Gastrocnemius medialis (tissue), 4 donors: Measurements from ENCODE around the gene IQUB.
A peak's percentile ranks its signal among the peaks of the same experiment; 100 is the strongest.

ENCODE experiments used
- POLR2A ChIP-seq, 2 donors: fragments of 450-650 bp; IDR thresholded peaks; one replicate each; pipeline ENCODE4 v1.6.1; 2017; ENCODE audit warnings: antibody characterized with exemption in 2 of 2, mild to moderate bottlenecking in 2 of 2, moderate library complexity in 2 of 2
- TF ChIP-seq, protein P1 (sequence below), 5 experiments: fragments of 450-650 bp in 3 of 5; fragments of 200-600 bp in 2 of 5; sonication (generic) in 2 of 5; IDR thresholded peaks in 4 of 5; conservative IDR thresholded peaks in 1 of 5; 1 replicate in 4 of 5; 2 replicates in 1 of 5; pipeline ENCODE4 v1.5.1; 2016 to 2019; ENCODE audit warnings: antibody characterized with exemption in 5 of 5, mild to moderate bottlenecking in 3 of 5, moderate library complexity in 3 of 5

DNA sequence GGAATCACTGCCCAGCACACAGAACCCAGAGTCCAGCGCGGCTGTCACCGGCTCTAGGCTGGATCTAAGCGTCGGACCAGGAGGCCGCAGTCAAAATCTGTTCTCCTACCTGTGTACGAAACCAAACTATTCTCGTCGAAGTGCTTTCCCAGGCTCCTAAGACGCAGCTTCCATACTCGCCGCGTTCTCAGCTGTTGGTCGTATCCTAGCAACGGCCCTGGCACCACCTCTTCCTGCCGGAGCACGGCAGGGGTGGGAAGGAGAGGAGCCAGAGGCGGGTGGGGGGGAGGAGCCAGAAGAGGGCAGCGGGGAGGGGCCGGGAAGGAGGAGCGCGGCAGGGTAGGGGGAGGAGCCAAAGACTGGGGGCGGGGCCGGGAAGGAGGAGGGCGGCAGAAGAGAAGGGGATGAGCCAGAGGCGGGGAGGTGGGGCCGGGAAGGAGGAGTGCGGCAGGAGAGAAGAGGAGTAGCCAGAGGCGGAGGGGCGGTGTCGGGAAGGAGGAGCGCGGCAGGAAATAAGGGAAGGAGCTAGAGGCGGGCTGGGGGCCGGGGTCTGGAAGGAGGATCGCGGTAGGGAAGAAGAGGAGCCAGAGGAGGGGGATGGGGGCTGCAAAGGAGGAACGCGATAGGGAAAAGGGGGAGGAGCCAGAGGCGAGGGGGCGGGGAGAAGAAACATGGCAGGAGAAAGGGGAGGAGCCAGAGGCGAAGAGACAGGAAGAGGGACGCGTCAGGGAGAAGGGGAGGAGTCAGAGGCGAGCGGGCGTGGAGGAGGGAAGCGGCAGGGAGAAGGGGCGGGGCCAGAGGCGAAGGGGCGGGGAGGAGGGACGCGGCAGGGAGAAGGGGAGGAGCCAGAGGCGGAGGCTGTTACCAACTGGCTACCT lies at the start of gene IQUB:
- TF ChIP-seq POLR2A (IDR thresholded peaks at IDR 0.05): peak; percentile 47 to 50
- TF ChIP-seq, protein P1, sequence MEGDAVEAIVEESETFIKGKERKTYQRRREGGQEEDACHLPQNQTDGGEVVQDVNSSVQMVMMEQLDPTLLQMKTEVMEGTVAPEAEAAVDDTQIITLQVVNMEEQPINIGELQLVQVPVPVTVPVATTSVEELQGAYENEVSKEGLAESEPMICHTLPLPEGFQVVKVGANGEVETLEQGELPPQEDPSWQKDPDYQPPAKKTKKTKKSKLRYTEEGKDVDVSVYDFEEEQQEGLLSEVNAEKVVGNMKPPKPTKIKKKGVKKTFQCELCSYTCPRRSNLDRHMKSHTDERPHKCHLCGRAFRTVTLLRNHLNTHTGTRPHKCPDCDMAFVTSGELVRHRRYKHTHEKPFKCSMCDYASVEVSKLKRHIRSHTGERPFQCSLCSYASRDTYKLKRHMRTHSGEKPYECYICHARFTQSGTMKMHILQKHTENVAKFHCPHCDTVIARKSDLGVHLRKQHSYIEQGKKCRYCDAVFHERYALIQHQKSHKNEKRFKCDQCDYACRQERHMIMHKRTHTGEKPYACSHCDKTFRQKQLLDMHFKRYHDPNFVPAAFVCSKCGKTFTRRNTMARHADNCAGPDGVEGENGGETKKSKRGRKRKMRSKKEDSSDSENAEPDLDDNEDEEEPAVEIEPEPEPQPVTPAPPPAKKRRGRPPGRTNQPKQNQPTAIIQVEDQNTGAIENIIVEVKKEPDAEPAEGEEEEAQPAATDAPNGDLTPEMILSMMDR (IDR thresholded peaks at IDR 0.05 in 4 of 5, conservative IDR thresholded peaks at IDR 0.05 in 1 of 5): no peak
